Measurements from ENCODE around the gene HNF4A. TPM values are rescaled to one million over a fixed set of nuclear protein-coding genes. Genes with fewer than 3 reads are reported as not detected.
A peak's percentile ranks its signal among the peaks of the same experiment; 100 is the strongest.

Gene HNF4A
- total and polyA plus RNA-seq, 2 of the 13 experiments (the other 11 are each of a cell fraction or from before 2014, with no cell fraction given), result 80.9 to 169 TPM

- TF ChIP-seq, protein P1, sequence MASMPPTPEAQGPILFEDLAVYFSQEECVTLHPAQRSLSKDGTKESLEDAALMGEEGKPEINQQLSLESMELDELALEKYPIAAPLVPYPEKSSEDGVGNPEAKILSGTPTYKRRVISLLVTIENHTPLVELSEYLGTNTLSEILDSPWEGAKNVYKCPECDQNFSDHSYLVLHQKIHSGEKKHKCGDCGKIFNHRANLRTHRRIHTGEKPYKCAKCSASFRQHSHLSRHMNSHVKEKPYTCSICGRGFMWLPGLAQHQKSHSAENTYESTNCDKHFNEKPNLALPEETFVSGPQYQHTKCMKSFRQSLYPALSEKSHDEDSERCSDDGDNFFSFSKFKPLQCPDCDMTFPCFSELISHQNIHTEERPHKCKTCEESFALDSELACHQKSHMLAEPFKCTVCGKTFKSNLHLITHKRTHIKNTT (CRISPR knock-in tag; IDR thresholded peaks at IDR 0.05), result no peak
- TF ChIP-seq FOSL1 (CRISPR knock-in tag; IDR thresholded peaks at IDR 0.05; ENCODE audit: borderline replicate concordance) (no peak), EZH2 (conservative IDR thresholded peaks at IDR 0.05; ENCODE audit: low read depth, low read length) (no peak), DNMT1 (CRISPR knock-in tag; IDR thresholded peaks at IDR 0.05) (no peak), ZNF75D (CRISPR knock-in tag; IDR thresholded peaks at IDR 0.05; ENCODE audit: borderline replicate concordance) (no peak), HOXA3 (CRISPR knock-in tag; IDR thresholded peaks at IDR 0.05) (peak; percentile 51), ZSCAN22 (CRISPR knock-in tag; IDR thresholded peaks at IDR 0.05) (no peak), ZNF556 (CRISPR knock-in tag; IDR thresholded peaks at IDR 0.05; ENCODE audit: borderline replicate concordance) (no peak), NCOA1 (CRISPR knock-in tag; IDR thresholded peaks at IDR 0.05) (no peak), KLF12 (CRISPR knock-in tag; IDR thresholded peaks at IDR 0.05; ENCODE audit: borderline replicate concordance) (no peak), ZNF619 (CRISPR knock-in tag; IDR thresholded peaks at IDR 0.05) (peak; percentile 75), ZNF138 (CRISPR knock-in tag; IDR thresholded peaks at IDR 0.05; ENCODE audit: low read depth) (no peak), ZNF607 (CRISPR knock-in tag; IDR thresholded peaks at IDR 0.05; ENCODE audit: borderline replicate concordance) (peak; percentile 26; the same call in 1 of the 2 replicates), SIX1 (CRISPR knock-in tag; IDR thresholded peaks at IDR 0.05; ENCODE audit: borderline replicate concordance) (peak; percentile 48; the same call in 1 of the 2 replicates), ZNF609 (CRISPR knock-in tag; IDR thresholded peaks at IDR 0.05; ENCODE audit: borderline replicate concordance) (no peak; the same call in 1 of the 2 replicates), ZNF136 (CRISPR knock-in tag; IDR thresholded peaks at IDR 0.05; ENCODE audit: low read depth) (no peak), XRCC5 (optimal IDR thresholded peaks at IDR 0.05; ENCODE audit: low read length) (no peak), ZNF709 (CRISPR knock-in tag; IDR thresholded peaks at IDR 0.05) (no peak), ZNF670 (CRISPR knock-in tag; IDR thresholded peaks at IDR 0.05; ENCODE audit: borderline replicate concordance) (no peak), ZNF816 (CRISPR knock-in tag; IDR thresholded peaks at IDR 0.05; ENCODE audit: borderline replicate concordance) (no peak)
- TF ChIP-seq, protein P2, sequence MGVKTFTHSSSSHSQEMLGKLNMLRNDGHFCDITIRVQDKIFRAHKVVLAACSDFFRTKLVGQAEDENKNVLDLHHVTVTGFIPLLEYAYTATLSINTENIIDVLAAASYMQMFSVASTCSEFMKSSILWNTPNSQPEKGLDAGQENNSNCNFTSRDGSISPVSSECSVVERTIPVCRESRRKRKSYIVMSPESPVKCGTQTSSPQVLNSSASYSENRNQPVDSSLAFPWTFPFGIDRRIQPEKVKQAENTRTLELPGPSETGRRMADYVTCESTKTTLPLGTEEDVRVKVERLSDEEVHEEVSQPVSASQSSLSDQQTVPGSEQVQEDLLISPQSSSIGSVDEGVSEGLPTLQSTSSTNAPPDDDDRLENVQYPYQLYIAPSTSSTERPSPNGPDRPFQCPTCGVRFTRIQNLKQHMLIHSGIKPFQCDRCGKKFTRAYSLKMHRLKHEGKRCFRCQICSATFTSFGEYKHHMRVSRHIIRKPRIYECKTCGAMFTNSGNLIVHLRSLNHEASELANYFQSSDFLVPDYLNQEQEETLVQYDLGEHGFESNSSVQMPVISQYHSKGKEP (CRISPR knock-in tag; IDR thresholded peaks at IDR 0.05), result no peak
- TF ChIP-seq, protein P3, sequence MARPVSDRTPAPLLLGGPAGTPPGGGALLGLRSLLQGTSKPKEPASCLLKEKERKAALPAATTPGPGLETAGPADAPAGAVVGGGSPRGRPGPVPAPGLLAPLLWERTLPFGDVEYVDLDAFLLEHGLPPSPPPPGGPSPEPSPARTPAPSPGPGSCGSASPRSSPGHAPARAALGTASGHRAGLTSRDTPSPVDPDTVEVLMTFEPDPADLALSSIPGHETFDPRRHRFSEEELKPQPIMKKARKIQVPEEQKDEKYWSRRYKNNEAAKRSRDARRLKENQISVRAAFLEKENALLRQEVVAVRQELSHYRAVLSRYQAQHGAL (CRISPR knock-in tag; IDR thresholded peaks at IDR 0.05; ENCODE audit: not compliant biosample characterization), result no peak
Observed at GRCh38 chr20:44461142-44461802, 105.8 kb downstream of the HNF4A start (continued).
